ENCODE measurements around the gene SULT1E1.

- TF ChIP-seq CTCF (IDR thresholded peaks at IDR 0.05 in 8 of 11, conservative IDR thresholded peaks at IDR 0.05 in 3 of 11) (no peak), POLR2A (IDR thresholded peaks at IDR 0.05) (no peak)
Observed at GRCh38 chr4:69875576-69875975, 15.6 kb upstream of the SULT1E1 start.

Measured in spleen (tissue), 7 donors.